Omental fat pad (tissue), 4 donors: Measurements from ENCODE around the gene DCPS. TPM values are rescaled to one million over a fixed set of nuclear protein-coding genes. Genes with fewer than 3 reads are reported as not detected.
A peak's percentile ranks its signal among the peaks of the same experiment; 100 is the strongest.
"Not testable (repeated sequence)": the region's sequence is repeated elsewhere in the genome, so short reads cannot be mapped to it uniquely, and the experiment has no call there.

Experiments
- ATAC-seq: fragments of 150-250 bp; one replicate; pipeline ENCODE4 v1.9.1; 2016; ENCODE audit warnings: mild to moderate bottlenecking, moderate library complexity; ENCODE audit not compliant: low FRiP score
- DNase-seq: peaks from one replicate; pipeline ENCODE4 v3.0.0-alpha.2; 2019; ENCODE audit warnings: low spot score
- small RNA-seq: library from RNA; depleted of rRNA; stranded (forward); fragments of <200 nt; gene quantifications from one replicate; pipeline ENCODE3, GENCODE V24; 2016
- total RNA-seq, 4 donors: library from RNA; depleted of rRNA; stranded (reverse); fragments of >200 nt; gene quantifications; one replicate each; pipeline ENCODE4 v1.1.0, GENCODE V29; 2016
- TF ChIP-seq, protein P1 (sequence below), 3 donors: fragments of 450-650 bp; IDR thresholded peaks; one replicate each; pipeline ENCODE4 v1.5.1; 2016 to 2017; ENCODE audit warnings: antibody characterized with exemption in 3 of 3, mild to moderate bottlenecking in 3 of 3, moderate library complexity in 2 of 3

DCPS gene
- total RNA-seq, 4 donors from 2014 or later, result 8.0 to 12.4 (median 9.9) TPM

DNA sequence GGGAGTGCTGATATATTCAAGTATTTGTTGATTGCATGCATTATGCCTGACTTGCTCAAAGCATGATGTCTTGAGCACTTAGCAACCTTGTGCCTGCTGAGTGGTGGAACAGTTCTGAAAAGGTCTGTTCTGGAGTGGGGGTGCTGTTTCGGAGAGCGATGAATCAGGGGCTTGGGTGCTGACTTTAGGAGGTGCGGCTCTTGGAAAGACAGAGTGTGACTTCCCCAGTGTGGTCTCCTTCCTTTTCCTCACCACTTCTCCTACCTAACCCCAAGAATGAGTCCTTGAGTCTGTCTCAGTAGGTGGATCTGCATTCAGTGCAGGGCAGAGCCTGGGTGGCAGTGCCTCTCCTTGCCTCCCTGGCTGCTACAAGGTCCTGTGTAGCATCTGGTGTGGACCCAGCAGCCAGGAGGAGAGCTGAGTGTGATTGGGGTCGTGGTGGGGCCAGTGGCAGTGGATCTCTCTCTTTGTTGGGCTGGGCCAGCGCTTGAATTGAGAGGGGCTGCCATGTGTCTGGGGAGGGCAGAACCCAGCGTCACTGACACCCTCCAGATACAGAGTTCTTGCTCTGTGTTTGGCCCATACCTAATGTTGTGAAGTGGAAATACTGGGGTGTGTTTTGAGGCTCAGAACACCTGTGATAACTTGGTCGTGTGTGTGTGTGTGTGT, 87.6 kb downstream of the DCPS start:
- no peak for DNase-seq

DNA sequence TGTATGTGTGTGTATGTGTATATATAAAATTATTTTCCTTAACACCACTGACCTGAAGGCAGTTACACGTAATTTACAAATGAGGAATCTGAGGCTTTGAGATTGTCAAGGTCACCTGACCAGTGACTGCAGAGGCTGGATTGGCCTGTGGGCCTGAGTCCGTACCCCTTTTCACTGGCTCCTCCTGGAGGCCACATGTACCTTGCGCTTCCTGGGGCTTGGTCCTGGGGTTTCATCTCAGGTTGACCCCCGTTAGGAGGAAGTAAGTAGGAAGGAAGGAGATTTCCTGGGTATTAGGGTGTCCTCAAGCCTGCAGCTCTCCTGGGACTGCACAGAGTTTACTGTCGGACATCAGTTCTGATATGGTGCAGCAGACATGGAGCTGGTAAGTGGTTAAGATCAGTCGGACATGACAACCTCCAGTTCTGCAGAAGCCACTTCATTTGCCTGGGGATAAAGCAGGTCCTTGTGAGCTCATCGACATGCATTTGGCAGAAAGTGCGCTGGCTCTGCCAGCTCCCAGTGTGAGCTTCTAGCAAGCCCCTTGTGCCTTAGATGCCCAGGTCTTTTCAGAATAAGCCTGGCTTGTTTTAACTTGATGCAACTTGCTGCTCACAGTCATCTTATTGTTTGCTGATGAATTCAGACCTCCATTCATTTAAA, 88.2 kb downstream of the DCPS start:
- no peak for ATAC-seq

More for the DNA sequence above, 87.6 kb downstream of the DCPS start:
- TF ChIP-seq, protein P1, sequence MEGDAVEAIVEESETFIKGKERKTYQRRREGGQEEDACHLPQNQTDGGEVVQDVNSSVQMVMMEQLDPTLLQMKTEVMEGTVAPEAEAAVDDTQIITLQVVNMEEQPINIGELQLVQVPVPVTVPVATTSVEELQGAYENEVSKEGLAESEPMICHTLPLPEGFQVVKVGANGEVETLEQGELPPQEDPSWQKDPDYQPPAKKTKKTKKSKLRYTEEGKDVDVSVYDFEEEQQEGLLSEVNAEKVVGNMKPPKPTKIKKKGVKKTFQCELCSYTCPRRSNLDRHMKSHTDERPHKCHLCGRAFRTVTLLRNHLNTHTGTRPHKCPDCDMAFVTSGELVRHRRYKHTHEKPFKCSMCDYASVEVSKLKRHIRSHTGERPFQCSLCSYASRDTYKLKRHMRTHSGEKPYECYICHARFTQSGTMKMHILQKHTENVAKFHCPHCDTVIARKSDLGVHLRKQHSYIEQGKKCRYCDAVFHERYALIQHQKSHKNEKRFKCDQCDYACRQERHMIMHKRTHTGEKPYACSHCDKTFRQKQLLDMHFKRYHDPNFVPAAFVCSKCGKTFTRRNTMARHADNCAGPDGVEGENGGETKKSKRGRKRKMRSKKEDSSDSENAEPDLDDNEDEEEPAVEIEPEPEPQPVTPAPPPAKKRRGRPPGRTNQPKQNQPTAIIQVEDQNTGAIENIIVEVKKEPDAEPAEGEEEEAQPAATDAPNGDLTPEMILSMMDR (IDR thresholded peaks at IDR 0.05), result no peak
- no peak for ATAC-seq

DNA sequence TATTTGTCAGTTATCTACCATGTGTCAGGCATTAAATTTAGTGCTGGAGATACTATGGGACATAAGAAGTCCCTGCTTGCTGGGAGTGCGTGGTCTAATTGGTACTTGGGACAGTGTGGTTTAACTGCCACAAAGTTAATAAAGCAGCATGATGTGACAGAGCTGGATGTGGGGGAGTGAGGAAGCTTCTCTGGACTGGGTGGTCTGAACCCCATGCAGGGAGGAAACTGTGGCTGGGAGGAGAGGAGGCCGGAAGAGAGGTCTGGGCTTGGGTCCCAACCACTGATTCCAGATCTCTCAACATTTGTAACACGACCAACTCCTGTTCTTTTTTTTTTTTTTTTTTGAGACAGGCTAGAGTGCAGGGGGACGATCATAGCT, 88.8 kb downstream of the DCPS start:
- TF ChIP-seq, protein P1 (IDR thresholded peaks at IDR 0.05), result no peak
- DNase-seq (no peak), ATAC-seq (no peak)

More for the DNA sequence above, 88.2 kb downstream of the DCPS start:
- TF ChIP-seq, protein P1 (IDR thresholded peaks at IDR 0.05), result no peak
- no peak for DNase-seq

DNA sequence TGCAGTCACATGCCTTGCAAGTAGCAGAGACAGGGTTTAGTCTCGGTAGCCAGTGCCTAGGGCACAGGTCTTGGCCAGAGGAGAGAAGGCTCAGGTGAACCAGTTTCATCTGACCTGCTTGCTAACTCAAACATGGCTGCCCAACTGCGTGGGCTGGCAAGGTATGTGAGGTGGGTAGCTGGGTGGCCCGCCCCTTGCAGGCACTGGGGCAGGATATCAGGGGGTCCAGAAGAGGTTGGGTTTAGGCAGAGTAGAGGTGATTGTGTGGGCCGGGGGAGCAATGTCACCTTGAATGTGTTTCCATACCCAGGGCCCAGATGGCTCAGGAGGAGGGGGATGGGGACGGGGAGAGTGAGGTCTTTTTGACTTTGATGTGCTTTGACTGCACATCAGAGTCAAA, 89.3 kb downstream of the DCPS start:
- ATAC-seq (no peak), DNase-seq (no peak)
- TF ChIP-seq, protein P1 (IDR thresholded peaks at IDR 0.05), result no peak

DNA sequence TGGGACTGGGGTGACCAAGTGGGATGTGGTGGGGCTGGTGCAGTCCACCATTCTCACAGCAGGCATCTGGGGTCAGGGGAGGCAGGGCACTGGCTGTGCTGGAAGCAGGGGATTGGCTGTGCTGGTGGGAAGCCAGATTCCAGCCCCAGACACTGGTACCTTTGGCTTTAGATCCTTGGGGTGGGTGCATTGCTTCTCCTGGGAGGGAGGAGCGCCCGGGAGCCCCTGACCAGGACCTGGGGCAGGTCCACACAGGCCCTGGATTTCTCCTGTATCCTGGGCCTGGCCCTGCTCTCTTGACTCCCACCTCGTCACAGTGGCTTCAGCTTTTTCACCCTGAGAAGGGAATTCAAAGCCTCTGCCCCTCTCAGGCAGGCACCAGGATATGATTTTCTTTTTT, 90.2 kb downstream of the DCPS start:
- DNase-seq (no peak), ATAC-seq (no peak)
- TF ChIP-seq, protein P1 (IDR thresholded peaks at IDR 0.05), result no peak

DNA sequence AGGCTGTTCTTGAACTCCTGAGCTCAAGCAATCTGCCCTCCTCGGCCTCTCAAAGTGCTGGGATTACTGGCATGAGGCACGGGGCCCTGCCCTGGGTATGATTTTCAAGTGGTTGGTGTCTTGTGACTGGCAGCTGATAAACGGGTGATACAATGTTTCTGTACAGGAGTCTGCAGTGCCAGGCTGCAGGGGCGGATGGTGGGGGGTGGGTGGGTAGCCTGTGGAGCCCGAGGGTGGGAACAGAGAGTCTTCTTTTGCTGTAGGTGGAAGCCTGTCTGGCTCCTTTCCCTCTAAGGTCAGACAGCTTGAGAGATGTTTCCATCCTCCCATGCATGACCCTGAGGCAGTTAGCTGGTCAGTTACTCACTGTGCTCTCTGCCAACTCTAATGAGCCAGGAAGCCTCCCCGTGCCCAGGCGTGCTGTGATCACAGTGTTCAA, 90.8 kb downstream of the DCPS start:
- not testable (repeated sequence) for DNase-seq
- peak; percentile 69 for ATAC-seq

Small RNA genes within 50 kb of the gene (small RNA-seq; reads per million reads assigned to genes)
- gene AP001318.3, result not detected

Other genes with a start within 250 kb of the DCPS start
- gene CDON, start 241.2 kb upstream of the DCPS start, total RNA-seq, result 100 to 1,000 TPM in 1 of 4 donors, 10 to 100 TPM in 3; 13.1 to 159 (median 43.4) TPM
- gene RPUSD4, start 92.4 kb upstream of the DCPS start, total RNA-seq, result 10 to 100 TPM; 19.3 to 42.0 (median 24.0) TPM
- gene FAM118B, start 92.3 kb upstream of the DCPS start, total RNA-seq, result 10 to 100 TPM; 12.1 to 16.1 (median 13.3) TPM
- 100 to 1,000 TPM in 1 of 4 donors, 10 to 100 TPM in 3; 83.5 to 109 (median 91.8) TPM for gene SRPRA, start 35.2 kb upstream of the DCPS start, total RNA-seq
- gene FOXRED1, start 34.9 kb upstream of the DCPS start, total RNA-seq, result 10 to 100 TPM; 10.2 to 27.3 (median 17.4) TPM
- 10 to 100 TPM in 1 of 4 donors, 1 to 10 TPM in 3; 6.0 to 17.0 (median 8.5) TPM for gene TIRAP, start 21.0 kb upstream of the DCPS start, total RNA-seq
- gene ST3GAL4, start 51.6 kb downstream of the DCPS start, total RNA-seq, result 10 to 100 TPM; 13.2 to 59.3 (median 41.9) TPM